ENCODE data around the gene LBH. TPM values are rescaled to one million over a fixed set of nuclear protein-coding genes. Genes with fewer than 3 reads are reported as not detected.

LBH gene
- total RNA-seq, result 100 to 1,000 TPM; 104 to 280 TPM
- long read RNA-seq, donor 1, transcript LBH-201 (3 exons, 3,095 nt), result major isoform, 45 of 73 reads
- long read RNA-seq, donor 1, partial matches to known transcripts, result 8 of 73 reads
- long read RNA-seq, donor 1, other reads (novel, unspliced or antisense), result 18 of 73 reads
- long read RNA-seq, donor 2, transcript LBH-209 (2 exons, 510 nt), result minor isoform, 7 of 361 reads
- long read RNA-seq, donor 2, transcript LBH-201 (3 exons, 3,095 nt), result major isoform, 209 of 361 reads
- long read RNA-seq, donor 2, transcript LBH-203 (3 exons, 543 nt), result minor isoform, 5 of 361 reads
- long read RNA-seq, donor 2, partial matches to known transcripts, result 118 of 361 reads
- long read RNA-seq, donor 2, other reads (novel, unspliced or antisense), result 20 of 361 reads

DNA sequence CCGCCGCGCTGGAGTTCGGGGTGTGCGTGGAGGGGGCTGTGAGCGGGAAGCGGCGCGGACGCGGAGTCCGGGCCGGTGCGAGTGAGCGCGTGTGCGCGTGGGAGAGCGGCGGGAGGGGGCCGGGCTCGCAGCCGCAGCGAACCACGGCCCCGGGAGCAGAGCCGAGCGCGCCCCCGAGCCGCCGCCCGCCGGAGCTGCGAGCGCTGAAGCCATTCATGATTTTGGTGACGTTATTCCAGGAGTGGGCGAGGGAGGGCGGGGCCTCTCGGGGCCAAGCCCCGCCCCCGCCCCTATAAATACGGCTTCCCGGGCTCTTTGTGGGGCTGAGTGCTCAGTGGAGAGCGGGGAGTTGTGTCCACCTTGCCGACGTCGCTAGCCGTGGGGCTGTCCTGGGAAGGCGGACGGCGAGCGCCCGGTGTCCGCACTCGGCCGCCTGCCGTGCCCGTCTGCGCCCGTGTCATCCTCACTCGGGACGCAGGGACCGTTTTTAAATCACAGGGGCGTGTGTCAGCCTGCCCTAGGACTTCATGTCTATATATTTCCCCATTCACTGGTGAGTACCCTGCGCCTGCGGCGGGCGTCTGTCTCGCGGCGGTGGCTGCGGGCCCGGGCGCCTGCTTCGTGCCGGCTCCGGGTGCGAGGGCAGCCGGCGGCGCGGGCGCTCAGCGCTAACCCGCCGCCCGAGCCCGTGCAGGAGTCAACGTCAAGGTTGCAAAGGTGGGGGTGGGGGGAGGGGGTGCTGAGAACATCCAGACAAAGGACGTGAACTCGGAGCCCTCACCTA, at the start of gene LBH:
Gene LBH (plus strand): TSS at position 323 of the 784 bp plus-strand sequence. CDS start 205 bp downstream, at position 528.
- intact Hi-C loops (cut with DNase I), result loop anchor here (5.0 to 10.0 kb wide), 2 partner anchors 123 to 191 kb away; no protein-coding TSS in a partner anchor
- DNase-seq (ENCODE audit: low spot score), result peak; percentile 95

GRCh38 chr2:30184035-30184434, 47.3 kb upstream of the LBH start:
- intact Hi-C loops (cut with DNase I), result no loop called here
- DNase-seq (ENCODE audit: low spot score), result no peak

- intact Hi-C loops (cut with DNase I), result no loop called here
- DNase-seq (ENCODE audit: low spot score), result no peak
Observed at GRCh38 chr2:30185178-30185577, 46.2 kb upstream of the LBH start.

DNA sequence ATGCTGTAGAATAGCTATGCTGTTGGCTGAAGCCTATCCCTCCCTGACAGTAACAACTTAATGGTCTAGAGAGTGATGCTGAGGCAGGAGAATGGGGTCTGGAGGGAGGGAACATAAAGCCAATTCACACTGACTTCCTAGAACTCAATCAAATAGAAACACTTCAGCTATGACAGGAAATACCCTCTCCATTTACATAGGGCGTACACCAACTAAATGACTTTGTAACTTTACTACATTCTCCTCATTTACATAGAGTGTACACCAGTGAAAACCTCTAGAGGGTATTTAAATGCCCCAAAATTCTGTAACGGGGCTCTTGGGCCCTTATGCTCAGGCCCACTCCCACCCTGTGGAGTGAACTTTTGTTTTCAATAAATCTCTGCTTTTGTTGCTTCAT, 43.0 kb upstream of the LBH start:
- intact Hi-C loops (cut with DNase I), result no loop called here
- no peak for DNase-seq (ENCODE audit: low spot score)

GRCh38 chr2:30190637-30191036, 40.7 kb upstream of the LBH start:
- intact Hi-C loops (cut with DNase I), result no loop called here
- no peak for DNase-seq (ENCODE audit: low spot score)

DNA sequence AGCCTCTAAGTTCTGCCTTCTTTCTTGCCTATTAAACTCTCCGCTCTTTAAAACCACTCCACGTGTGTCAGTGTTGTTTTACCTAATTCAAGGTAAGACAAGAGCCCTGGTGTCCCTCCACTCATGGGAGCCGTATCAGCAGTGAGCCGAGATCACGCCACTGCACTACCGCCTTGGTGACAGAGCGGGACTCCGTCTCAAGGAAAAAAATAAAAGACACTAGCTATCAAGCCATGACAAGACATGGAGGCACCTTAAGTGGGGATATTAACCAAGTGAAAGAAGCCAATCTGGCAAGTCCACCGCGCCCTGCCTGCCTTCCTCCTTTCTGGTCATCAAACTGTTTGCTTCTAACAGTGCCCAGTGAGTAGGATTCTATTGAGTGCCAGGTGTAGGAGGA, 40.2 kb upstream of the LBH start:
- no peak for DNase-seq (ENCODE audit: low spot score)
- intact Hi-C loops (cut with DNase I), result no loop called here

DNA sequence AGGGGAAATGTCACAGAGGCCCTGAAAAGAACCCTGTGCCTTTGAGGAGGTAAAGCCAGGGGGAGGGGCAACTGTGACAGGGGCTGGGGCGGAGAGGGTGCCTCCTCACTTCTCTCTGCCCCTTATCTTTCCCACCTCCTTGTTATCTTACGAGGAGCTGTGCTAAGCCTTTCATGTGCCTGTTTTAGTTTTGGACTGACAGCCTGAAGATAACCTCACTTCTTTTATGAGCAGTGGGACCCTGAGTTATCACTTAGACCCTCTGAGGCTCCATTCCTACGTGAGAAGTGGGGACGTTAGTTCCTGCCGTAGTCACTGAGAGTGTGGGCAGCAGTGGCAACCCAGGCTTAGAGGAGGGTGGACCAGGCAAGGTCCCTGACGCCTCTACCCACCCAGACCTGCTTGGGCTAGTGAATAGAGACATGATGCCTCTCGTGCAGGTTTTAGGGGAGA, 39.5 kb upstream of the LBH start:
- intact Hi-C loops (cut with DNase I), result no loop called here
- no peak for DNase-seq (ENCODE audit: low spot score)

DNA sequence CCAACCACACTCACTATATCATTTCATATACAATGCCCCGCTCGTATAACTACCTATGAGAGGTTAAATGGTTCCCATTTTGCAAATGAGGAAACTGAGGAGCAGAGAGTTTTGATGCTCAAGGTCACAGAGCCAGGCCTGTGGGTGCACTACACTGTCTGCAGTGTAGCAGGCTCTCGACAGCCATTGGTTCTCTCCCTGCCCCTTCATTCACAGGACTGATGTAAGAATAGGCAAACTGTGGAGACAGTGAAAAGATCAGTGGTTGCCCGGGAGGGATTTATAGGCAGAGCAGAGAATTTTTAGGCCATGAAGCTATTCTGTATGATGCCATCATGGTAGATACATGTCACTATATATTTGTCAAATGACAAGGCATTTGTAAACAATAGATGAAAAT, 39.0 kb upstream of the LBH start:
- intact Hi-C loops (cut with DNase I), result no loop called here
- no peak for DNase-seq (ENCODE audit: low spot score)

DNA sequence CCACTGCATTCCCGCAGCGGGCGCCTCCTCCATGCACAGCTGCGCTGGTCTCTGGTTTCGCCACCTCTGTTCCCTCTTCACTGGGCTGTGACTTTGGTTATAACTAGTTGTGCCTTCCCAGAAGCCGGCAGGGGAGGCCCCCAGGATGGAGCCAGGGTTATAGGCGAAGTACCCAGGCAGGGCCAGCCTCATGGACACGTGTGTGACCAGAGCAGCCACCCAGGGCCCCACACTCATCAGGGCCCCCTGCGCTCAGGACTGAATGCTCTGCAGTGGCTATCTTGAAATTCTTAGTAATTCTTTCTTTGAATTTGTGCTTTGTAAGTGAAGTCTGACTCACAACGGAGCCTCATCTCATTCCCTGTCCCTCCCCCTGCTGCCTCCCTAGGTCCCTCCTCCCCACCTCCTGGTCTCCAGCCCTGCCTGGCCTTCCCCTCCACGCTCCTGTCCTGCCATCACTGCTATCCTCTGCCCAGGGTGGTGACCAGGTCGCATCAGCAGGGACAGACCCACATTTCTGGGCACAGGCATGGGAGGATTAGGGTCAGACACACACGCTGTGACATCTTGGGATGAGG, 38.1 kb upstream of the LBH start:
- intact Hi-C loops (cut with DNase I), result no loop called here
- DNase-seq (ENCODE audit: low spot score), result no peak

GRCh38 chr2:30194421-30194820, 36.9 kb upstream of the LBH start:
- intact Hi-C loops (cut with DNase I), result no loop called here
- no peak for DNase-seq (ENCODE audit: low spot score)

- intact Hi-C loops (cut with DNase I), result no loop called here
- no peak for DNase-seq (ENCODE audit: low spot score)
Observed at GRCh38 chr2:30195016-30195415, 36.3 kb upstream of the LBH start.

GRCh38 chr2:30197570-30198192, 33.7 kb upstream of the LBH start:
- DNase-seq (ENCODE audit: low spot score), result no peak
- intact Hi-C loops (cut with DNase I), result no loop called here

DNA sequence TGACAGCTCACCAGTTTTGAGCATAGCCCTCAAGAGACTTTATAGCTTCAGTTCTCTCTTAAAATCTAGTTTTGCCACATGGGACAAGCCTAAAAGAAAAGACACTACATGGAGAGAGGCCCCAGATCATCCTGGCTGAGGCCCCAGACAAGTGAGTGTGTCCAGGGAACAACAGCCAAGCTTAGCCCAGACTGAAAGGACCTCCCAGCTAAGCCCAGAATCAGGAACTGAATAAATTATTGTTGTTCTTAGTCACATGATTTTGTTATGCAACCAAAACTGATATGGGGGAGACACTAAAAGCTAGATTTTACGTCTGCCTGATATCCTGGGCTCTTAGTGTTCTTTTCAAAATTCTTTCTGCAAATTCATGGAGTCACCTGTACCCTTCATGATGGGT, 29.3 kb upstream of the LBH start:
- intact Hi-C loops (cut with DNase I), result loop anchor here in 1 of 2 donors (1.0 to 5.0 kb wide), 3 partner anchors 23 to 1195 kb away; no protein-coding TSS in a partner anchor

DNA sequence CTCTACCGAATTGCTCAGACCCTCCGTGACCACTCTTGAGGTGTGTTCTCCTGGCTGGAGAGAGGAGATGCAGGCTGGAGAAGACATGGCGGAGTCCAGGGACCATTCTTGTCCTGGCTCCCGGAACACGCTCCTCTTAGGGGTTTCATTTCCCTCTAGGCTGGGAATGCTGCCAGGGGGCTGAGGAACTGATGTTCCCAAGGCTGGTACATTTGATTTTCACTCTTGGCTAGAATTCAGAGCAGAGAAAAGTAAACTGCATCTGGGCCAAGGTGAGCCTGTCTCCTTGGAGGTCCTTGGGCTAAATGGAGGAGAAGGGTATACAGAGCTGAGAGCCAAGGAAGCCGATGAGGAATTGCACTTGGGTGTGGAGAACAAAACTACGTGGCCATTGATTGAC, 28.2 kb upstream of the LBH start:
- intact Hi-C loops (cut with DNase I), result loop anchor here in 1 of 2 donors (5.0 kb wide), 2 partner anchors 504 to 1196 kb away; no protein-coding TSS in a partner anchor
- no peak for DNase-seq (ENCODE audit: low spot score)

More for the DNA sequence above, 29.3 kb upstream of the LBH start:
- no peak for DNase-seq (ENCODE audit: low spot score)

GRCh38 chr2:30204281-30204680, 27.1 kb upstream of the LBH start:
- intact Hi-C loops (cut with DNase I), result loop anchor here in 1 of 2 donors (5.0 kb wide), 2 partner anchors 503 to 1197 kb away; no protein-coding TSS in a partner anchor
- DNase-seq (ENCODE audit: low spot score), result no peak

DNA sequence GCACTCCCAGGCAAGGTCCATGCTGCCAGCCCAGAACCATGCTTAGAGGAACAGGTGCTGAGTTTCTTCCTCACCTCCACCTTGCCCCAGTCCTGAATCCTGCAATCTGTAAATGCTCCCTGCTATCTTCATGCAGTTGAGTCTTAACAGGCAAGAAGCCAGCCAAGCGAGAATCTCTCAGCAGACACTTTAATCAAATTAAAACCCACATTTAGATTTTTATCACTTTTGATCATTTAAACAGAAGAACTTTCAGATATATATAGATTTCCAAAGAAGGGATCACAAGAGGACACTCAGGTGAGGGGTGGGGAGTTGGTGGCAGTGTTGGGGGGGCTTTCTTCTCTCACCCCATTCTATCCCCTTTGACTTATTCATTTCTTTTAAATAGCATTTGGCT, 25.9 kb upstream of the LBH start:
- intact Hi-C loops (cut with DNase I), result no loop called here
- no peak for DNase-seq (ENCODE audit: low spot score)

GRCh38 chr2:30206461-30207430, 24.6 kb upstream of the LBH start:
- DNase-seq (ENCODE audit: low spot score), result no peak

GRCh38 chr2:30208453-30208852, 22.9 kb upstream of the LBH start:
- no peak for DNase-seq (ENCODE audit: low spot score)
- intact Hi-C loops (cut with DNase I), result loop anchor here in 1 of 2 donors (2.0 kb wide), 1 partner anchor 498 kb away; no protein-coding TSS in a partner anchor

More at GRCh38 chr2:30206461-30207430, 24.6 kb upstream of the LBH start:
- intact Hi-C loops (cut with DNase I), result no loop called here
